ENCODE measurements around the gene ATP6V0E2. TPM values are rescaled to one million over a fixed set of nuclear protein-coding genes. Genes with fewer than 3 reads are reported as not detected.
A peak's percentile ranks its signal among the peaks of the same experiment; 100 is the strongest.

ATP6V0E2 gene
- total and polyA plus RNA-seq, 8 donors, result 6.8 to 66.3 (median 16.7) TPM

DNA sequence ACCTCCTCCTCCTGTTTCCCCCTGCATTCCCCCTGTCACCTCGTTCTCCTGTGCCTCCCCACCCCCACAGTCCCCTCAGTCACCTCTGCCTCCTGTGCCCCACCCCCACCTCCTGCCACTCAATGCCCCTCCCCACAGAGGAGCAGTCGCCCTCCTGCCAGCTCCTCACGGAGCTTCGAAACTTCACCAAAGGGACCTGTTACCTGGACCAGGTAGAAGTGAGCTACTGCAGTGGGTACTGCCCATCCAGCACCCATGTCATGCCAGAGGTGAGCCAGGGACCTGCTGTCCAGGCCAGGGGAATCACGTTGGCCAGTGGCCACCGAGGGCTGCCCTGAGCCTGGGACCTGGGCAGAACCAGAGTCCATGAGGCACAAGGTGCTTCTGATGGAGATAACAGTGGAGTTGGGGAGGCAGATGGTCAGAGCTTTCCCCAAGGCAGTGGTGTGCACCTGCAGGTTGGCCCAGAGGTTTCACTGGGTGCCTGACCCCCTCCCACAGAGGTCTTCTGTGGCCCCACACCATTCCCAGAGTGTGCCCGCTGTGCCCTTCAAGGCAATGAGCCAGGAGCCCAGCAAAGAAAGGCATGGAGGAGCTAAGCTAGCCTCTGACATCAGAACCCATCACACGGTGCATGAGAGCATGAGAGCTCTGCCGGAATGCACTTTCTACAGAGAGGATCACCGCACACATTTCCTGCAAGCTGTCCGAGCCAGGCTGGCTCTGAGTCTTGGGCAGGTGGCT, 42.6 kb upstream of the ATP6V0E2 start:
- intact Hi-C loops (cut with DNase I), result no loop called here
- FAIRE-seq (no peak), DNase-seq (peak in 1 of 6 donors; percentile 43)

DNA sequence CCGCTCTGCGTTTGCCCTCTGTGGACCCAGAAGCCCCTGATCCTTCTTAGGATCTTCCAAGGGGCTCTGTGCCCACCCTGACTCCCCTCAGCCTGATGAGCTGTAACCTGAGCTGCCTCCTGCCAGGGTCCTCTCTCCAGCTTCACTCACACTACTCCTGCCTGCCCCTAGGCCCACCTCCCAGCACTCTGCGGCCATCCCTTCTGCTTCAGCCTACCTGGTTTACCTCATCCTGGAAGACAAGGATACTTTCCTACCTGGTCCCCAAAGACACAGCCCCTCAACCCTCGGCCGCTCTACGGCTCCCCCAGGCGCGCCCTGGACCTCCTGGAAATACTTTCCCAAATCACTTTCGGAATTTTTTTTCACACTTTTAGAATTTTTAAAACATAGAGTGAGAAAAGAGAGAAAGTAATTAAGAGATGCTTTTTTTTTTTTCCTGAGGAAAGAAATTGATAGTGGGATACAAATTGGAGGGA, 42.0 kb upstream of the ATP6V0E2 start:
- TF ChIP-seq, protein P1, sequence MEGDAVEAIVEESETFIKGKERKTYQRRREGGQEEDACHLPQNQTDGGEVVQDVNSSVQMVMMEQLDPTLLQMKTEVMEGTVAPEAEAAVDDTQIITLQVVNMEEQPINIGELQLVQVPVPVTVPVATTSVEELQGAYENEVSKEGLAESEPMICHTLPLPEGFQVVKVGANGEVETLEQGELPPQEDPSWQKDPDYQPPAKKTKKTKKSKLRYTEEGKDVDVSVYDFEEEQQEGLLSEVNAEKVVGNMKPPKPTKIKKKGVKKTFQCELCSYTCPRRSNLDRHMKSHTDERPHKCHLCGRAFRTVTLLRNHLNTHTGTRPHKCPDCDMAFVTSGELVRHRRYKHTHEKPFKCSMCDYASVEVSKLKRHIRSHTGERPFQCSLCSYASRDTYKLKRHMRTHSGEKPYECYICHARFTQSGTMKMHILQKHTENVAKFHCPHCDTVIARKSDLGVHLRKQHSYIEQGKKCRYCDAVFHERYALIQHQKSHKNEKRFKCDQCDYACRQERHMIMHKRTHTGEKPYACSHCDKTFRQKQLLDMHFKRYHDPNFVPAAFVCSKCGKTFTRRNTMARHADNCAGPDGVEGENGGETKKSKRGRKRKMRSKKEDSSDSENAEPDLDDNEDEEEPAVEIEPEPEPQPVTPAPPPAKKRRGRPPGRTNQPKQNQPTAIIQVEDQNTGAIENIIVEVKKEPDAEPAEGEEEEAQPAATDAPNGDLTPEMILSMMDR (IDR thresholded peaks at IDR 0.05), result no peak
- intact Hi-C loops (cut with DNase I), result no loop called here
- FAIRE-seq, result no peak

More for the DNA sequence above, 42.6 kb upstream of the ATP6V0E2 start:
- TF ChIP-seq, protein P1 (IDR thresholded peaks at IDR 0.05), result no peak
- 40 to 49% methylated on average over 11 of the region's 11 CpGs for WGBS, 2 donors
- H3K4me3 ChIP-seq, result no peak overlapping the region
- ATAC-seq, result no peak
- H3K27me3 ChIP-seq, result no peaks in the 10 kb centered on the region
- no peaks in the 10 kb centered on the region for H3K4me1 ChIP-seq
- no peaks in the 10 kb centered on the region for H3K36me3 ChIP-seq
- no peaks in the 10 kb centered on the region for H3K9me3 ChIP-seq
- no peak overlapping the region for H3K27ac ChIP-seq

DNA sequence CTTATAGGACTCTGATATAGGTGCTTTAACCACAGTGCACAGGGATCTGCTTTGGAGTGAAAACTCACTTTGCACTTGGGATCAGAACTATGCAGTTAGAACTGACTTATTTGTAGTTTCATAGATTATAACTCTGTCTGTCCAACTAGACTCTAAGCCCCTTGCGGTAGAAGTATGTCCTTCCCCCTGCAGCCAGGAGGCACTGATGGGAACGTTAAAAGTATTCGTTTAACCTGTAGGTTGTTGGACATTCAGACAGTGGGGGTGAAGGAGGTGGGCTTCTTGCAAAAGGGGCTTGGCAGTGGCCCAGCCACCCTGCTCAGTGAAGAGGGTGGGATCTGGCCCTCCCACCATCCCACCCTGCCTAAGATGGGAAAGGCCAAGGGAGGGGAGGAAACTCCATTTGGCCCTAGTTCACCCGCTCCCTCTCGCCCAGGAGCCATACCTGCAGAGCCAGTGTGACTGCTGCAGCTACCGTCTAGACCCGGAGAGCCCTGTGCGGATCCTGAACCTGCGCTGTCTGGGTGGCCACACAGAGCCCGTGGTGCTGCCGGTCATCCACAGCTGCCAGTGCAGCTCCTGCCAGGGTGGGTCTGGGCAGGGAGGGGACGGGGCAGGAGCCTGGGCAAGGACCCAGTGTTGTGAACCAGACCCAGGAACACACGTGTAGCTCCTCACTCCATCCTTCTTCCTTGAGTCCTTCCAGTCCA, 41.3 kb upstream of the ATP6V0E2 start:
- ATAC-seq (no peak), DNase-seq (peak in 2 of 6 donors; percentile 18 to 38), FAIRE-seq (no peak)
- no peaks in the 10 kb centered on the region for H3K4me1 ChIP-seq
- WGBS, 2 donors, result 60 to 67% methylated on average over 12 to 13 of the region's 13 CpGs
- no peak overlapping the region for H3K4me3 ChIP-seq
- no peaks in the 10 kb centered on the region for H3K27me3 ChIP-seq
- no peaks in the 10 kb centered on the region for H3K36me3 ChIP-seq
- H3K9me3 ChIP-seq, result no peaks in the 10 kb centered on the region
- intact Hi-C loops (cut with DNase I), result no loop called here
- TF ChIP-seq, protein P1 (IDR thresholded peaks at IDR 0.05), result no peak
- H3K27ac ChIP-seq, result no peak overlapping the region

More for the DNA sequence above, 42.0 kb upstream of the ATP6V0E2 start:
- peak in 1 of 6 donors; percentile 43 for DNase-seq
- 62 to 68% methylated on average over 9 of the region's 9 CpGs for WGBS, 2 donors
- ATAC-seq, result no peak
- Histone ChIP-seq H3K9me3 (no peaks in the 10 kb centered on the region), H3K4me1 (no peaks in the 10 kb centered on the region), H3K4me3 (no peak overlapping the region), H3K27me3 (no peaks in the 10 kb centered on the region), H3K27ac (no peak overlapping the region), H3K36me3 (no peaks in the 10 kb centered on the region)

DNA sequence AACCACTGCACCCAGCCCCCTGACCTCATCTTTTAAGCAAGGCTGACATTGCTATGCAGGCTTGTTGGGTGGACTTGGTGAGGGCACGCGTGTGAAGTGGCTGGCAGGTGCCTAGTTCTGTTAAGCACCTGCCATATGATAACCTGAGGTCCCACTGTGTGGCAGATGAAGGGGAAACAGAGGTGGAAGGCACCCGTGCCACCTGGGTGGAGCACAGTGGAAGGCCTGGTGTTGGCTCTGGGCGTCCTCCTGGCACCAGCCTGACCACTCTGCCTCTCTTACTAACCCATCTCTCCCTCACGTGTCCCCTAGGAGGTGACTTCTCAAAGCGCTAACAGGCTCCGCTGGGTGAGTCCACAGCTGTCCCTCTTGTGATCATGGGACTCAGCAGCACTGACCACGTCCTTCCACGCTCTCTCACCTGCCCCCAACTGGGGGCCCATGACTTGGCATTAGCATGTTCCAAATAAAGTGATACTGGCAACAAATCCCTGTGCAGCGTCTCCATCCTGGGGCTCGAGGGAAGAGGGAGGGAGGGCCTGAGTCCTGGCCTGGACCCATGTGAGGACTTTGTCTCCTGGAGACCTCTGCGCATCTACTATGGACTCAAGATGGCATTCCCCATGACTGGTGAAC, 40.2 kb upstream of the ATP6V0E2 start:
- no peaks in the 10 kb centered on the region for H3K27me3 ChIP-seq
- TF ChIP-seq, protein P1 (IDR thresholded peaks at IDR 0.05), result no peak
- no peak for FAIRE-seq

More for the DNA sequence above, 40.2 kb upstream of the ATP6V0E2 start:
- no peak overlapping the region for H3K27ac ChIP-seq
- WGBS, 2 donors, result 78% methylated on average over 12 of the region's 12 CpGs
- H3K4me3 ChIP-seq, result no peak overlapping the region
- no peaks in the 10 kb centered on the region for H3K36me3 ChIP-seq
- intact Hi-C loops (cut with DNase I), result no loop called here
- DNase-seq (peak in 1 of 6 donors; percentile 34), ATAC-seq (no peak)
- no peaks in the 10 kb centered on the region for H3K4me1 ChIP-seq
- no peaks in the 10 kb centered on the region for H3K9me3 ChIP-seq
